GM18505 (cell line): Measurements from ENCODE around the gene ZNF664.

Source experiments
- ATAC-seq: cut with Tn5 transposase; IDR thresholded peaks from one replicate; pipeline ENCODE4 v1.9.1; 2021; ENCODE audit not compliant: unreplicated experiment
- POLR2A ChIP-seq: IDR thresholded peaks from 4 replicates; pipeline ENCODE4 v1.6.1; 2011; ENCODE audit warnings: borderline replicate concordance; ENCODE audit not compliant: insufficient read depth, insufficient read length; ENCODE audit errors: extremely low read depth

ZNF664 gene

DNA sequence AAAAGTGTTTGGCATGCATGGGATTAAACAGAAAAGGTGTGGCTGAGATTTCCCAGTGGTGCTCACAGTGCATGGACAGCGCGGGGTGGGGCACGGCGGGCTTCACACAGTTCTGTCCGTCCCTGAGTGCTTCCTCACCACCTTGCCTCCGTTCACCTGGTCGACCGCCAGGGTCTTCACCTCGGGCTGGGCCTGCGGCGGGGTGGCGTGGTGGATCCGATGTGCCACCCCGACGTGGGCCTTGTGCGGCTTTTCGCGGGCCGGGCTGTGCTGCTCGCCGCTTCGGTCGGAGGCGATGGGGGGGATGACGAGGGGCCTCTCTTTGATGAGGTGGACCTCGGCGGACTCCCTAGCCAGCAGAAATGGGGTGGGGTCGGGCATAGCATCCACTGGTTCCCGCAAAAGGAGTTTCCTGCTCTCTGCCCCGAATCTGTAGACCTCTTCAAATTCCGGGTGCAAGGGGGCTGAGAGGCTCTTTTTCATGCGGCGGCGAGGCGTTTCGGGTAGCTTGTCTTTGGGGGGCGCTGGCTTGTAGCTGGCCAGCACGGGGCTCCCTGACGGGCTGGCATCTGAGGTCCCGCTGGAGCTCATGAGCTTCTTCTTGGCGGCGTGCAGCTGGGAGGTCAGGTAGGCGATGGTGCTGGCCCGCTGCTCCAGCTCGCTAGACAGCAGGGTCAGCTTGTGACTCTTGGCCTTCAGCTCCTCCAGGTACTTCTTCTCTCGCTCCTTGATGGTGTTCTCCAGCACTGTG is 35.9 kb upstream of the ZNF664 start:
- TF ChIP-seq POLR2A: no peak
- no peak for ATAC-seq

DNA sequence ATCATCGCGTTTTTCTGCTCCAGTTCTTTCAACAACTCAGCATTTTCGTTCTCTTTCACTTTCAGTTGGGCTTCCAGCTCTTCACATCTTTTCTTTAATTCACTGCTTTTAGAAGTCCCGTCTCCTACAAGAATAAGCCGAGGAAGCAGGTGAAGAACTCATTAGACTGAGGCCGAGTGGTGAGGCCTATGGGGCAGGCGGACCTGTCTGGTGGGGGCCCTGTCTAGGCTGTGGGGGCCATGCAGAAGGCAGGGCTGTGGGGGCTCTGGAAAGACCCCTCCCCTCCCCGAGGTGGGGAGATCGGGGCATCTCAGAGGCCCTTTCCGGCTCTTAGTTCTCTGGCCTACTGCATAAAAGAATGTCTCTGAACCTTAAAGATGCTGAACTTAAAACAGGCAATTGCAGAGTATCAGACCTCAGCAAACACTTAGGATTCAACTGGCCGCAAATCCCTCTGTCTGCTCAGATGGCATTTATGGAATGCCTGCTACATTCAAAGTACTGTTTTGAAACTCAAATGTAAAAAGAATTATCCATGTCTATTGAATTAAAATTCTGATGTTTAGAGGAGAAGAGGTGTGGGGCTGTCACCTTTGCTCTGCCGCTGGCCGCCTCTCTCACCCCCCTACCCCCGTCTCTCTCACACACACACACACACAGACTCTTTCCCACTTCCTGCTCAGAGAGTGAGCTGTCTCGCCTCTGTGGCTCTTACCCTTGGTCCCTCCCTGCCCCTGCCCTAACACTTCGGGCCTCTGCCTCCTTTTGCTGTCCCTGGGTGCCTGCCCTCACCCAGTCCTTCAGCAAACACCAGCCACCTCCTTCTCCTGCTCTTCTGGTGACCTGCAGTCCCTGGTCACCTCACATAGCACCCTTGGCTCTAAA is 35.1 kb upstream of the ZNF664 start:
- ATAC-seq: no peak
- TF ChIP-seq POLR2A: no peak

DNA sequence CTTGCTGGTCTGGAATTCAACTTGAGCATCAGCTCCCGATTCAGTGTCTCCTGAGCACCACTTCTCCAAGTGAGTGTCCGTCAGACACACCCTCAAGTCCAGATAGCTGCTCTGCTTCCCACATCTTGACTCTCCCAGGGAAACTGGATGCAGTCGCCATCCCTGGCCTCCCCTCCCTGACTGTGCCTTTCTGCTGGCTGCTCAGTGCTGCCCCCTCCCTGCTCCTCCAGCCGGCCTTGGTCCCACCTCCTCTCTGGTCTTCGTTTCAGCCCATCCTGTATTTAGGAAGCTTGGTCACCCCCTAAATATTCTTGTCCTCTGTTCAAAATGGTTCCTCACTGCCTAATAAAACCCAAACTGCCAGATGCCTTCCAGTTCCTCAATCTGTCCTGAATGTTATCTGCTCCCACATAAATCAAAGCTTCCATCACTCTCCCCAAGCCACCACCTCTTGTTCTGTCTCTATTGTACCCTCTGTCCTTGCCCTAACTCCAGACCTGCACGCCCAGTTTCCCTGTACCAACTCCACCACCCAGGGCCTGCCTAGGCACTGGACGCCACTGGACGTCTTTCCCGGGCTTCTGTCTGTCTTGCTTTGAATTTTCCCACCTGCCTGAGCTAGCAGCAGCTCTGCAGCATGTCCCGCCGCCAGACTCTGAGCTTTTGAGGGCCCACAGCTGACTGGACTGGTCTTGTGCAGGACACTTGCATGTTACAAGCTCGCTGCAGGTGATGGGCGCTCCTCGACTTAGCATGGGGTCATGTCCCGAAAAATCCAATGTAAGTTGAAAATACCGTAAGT is 34.1 kb upstream of the ZNF664 start:
- TF ChIP-seq POLR2A: no peak
- ATAC-seq: no peak

DNA sequence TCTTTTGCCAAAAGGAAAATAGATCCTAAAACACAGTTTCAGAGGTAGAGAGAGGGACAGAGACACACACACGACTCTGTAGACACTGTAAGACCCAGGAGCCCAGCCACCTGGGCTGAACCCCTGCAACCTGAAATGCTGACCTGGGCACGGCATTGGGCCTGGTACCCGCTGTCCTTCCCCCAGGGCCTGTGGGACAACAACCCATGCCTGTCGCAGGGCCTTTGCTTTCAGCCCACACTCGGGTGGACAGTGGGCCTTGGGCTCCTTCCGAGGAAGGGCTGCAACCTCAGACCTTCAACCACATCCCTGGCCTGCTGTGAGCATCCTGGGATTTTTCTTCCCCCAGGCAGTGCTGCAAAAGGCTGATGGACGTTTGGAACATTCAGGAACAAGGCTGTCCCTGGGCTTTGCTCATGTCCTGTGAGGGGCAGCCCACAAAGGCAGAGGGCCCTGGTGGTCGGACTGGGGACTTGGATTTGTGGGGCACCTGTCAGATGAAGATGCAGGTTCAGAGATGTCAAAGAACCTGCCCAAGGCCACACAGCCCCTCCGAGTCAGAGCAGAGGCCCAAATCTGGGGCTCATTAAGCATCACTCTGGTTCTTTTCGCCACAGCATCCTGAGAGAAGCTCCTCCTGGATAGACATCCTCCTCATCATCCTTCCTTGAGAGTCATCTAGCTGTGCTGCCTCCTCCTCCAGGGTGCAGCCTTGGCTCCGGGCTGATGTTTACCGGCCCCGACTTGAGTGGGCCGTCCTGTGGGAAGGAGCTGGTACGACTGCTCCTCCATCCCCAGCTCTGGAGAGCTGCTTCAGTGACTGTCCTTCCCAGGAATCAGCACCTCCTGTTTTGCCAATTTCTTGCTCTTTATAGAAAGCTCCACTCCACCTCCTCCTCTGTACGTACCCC is 33.0 kb upstream of the ZNF664 start:
- no peak for TF ChIP-seq POLR2A

DNA sequence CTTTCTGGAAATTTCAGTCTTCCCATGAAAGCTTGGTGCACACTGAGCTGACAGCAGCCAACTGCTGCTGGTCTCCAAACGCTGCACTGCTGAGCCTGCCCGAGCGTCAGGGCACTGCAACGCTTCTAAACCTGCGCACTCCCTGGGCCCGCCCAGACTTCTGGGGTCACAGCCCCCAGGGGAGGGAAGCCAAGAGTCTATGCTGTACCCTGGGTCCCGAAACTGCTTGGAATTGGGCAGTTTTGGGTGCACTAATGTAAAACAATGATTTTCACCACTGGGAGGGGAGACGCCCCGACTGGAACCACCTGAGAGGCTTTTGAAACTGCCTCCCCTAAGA is 32.4 kb upstream of the ZNF664 start:
- ATAC-seq: no peak
- TF ChIP-seq POLR2A: no peak

More for the DNA sequence above, 33.0 kb upstream of the ZNF664 start:
- ATAC-seq: no peak

DNA sequence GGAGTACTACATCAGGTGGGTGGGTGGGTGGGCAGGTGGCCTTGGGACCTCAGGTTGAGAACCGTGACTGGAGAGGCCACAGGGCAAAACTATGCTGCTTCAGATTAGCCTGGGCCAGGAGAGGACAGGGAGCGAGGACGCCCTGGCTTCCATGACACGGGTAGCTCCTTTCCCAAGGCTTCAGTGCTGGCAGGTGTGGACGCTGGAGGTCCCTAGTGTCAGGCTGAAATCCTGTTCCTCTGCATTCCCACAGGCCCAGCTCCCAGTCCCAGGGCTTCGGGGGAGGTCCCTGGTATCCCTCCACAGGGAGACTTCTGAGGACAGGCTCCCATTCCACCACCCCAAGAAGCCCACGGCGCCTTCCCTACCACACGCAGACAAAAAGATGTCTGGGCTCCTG is 32.0 kb upstream of the ZNF664 start:
- ATAC-seq: no peak

DNA sequence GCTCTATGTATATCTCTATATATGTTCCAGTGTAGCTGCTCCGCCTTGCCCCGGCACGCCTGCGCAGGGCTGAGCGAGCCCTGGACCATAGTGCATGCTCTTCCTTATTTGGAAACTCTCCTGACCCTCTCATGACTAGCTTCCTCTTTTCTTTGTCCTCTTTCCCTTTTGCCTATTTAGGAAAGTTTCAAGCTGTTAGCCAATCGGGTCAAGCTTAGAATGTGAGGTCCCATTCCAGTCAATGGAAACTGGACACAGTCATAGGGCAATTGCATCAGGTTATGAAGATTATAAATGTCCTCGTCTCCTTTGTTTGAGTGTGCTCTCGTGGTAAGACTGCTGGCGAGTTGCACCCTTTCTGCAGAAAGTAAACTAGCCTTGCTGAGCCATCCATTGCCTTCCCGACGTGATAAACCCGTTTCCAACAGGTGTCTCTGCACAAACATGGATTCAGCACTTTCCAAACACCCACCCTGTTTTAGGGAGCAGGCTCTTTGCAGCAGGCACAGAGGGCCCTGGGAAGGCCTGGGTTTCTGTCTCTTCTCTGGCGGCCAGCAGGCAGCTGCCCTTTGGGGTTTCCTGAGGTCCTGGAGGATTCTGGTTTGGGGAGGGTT is 31.3 kb upstream of the ZNF664 start:
- TF ChIP-seq POLR2A: no peak
- ATAC-seq: no peak

More for the DNA sequence above, 32.0 kb upstream of the ZNF664 start:
- TF ChIP-seq POLR2A: no peak

DNA sequence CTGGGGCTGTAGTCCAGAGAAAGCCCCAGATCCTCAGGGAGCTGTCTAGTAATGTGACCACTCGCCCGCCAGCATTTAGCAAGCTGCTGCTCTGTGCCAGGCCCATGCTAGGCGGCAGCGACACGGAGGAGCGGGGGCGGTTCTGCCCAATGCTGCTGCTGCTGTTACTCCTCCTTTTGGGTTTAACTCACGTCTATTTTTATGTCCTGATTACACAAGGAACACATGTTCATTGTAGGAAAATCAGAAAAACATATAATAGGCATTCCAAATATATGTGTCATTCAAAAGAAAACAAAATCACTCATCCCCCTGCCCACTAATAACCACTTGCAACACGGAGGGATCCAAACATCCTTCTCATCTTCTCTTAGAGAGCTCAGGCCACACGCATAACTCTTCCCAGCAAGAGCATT is 30.8 kb upstream of the ZNF664 start:
- no peak for TF ChIP-seq POLR2A
- no peak for ATAC-seq

DNA sequence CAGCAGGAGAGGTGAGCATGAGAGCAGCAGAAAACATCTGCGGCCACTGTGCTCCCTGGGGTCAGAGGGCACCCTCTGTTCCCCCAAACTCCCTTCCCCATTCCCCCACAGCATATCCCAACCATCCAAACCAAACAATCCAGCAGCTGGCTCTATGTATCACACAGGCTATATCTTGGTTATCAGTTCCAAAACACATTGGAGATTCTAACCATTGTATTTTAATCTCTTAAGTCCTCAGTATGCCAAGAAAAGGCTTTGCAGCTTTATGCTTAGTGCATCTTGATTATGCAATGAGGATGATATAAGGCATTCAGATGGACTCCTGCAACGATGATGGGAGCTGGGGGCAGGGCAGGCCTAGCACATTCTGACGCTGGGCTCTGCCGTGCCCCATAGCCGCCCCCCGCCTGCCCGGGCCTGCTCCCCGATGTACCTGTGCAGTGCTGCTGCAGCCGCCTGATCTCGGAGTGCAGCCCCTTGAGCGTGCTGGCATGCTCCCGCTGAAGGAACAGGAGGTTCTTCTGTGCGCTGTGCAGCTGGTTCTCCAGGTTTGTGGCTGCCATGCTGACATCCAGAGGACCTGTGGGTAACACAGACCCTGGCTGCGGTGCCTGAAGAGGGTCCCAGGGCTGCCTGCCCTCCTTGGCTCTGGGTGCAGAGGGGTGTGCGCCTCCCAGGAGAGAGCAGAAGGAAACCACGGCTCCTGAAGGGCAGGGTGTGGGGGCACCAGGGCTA is 29.9 kb upstream of the ZNF664 start:
- no peak for TF ChIP-seq POLR2A

DNA sequence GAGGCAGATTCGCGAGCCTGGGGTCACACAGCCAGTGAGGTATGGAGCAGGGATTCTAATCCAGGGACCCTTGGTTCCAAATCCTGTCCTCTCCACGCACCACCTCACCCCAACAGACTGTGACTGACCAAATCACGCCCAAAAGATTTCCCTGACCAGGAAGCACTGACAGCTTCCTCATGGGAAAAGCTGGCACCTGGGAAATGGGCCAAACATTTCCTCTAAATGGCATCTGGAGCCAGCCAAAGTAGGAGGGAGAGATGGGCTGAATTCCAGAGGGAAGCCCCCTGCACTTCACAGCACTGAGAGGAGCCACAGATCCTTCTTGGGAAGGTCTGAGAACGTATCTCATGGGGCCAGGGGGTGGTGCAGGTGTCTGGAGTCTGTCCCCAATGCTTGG is 29.2 kb upstream of the ZNF664 start:
- ATAC-seq: no peak
- no peak for TF ChIP-seq POLR2A

More for the DNA sequence above, 29.9 kb upstream of the ZNF664 start:
- no peak for ATAC-seq

DNA sequence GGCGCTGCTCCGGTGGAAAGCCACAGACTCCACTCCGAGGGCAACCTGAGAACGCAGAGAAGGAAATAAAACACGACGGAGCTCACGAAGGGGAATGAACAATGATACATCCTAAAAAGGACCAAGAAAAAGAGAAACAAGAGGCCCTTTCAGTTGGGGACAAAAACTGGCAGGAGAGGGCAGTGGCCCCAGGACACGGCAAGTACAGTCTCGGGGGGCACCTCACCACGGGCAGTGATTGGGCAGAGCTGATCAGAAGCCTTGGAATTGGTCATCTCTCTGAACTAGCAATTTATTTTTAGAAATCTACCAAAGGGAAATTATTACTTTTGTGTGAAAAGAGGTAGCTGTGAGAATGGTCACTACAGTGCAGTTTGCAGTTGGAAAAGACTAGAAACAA is 28.3 kb upstream of the ZNF664 start:
- no peak for TF ChIP-seq POLR2A
- ATAC-seq: no peak
